ENCODE results near the gene CLIC1.
"Not testable (repeated sequence)": the region's sequence is repeated elsewhere in the genome, so short reads cannot be mapped to it uniquely, and the experiment has no call there.

The CLIC1 gene

DNA sequence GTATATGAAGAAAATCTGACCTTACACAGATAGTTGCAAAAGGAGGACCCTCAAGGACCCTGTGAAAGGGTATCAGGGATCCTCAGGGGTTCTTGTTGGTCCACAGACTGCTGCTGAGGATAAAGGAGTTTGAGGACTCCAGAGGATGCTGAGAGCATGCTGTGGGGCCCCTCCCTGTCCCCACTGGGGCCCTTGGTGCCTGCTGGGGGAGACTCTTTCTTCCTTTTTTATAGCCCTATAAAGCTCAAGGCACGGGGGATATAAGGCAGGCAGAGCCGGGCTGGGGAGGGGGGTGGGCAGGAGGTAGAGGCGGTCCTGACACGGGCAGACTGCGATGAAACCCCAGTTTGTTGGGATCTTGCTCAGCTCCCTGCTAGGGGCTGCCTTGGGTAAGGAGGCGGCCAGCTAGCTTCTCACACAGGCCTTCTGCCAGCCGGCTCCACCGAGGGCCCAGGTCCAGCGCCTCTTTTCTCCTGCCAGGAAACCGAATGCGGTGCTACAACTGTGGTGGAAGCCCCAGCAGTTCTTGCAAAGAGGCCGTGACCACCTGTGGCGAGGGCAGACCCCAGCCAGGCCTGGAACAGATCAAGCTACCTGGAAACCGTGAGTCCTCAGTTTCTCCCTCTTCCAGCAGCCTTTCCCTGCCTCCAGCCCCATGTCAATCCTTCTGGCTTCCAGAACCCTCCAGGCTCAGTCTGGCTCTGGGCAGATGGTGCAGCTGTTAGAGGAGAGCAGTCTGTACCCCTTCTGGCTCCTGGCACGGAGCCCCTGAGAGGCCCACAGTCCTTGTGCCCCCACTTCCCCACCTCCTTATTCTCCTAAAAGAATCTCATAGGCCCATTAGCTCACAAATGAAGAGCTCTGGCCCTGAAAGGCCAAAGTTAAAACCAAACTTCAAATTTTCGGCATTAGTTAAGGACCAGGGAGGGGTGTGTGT, 21.0 kb downstream of the CLIC1 start, which contains the start of gene LY6G6D:
TSS of gene LY6G6D (plus strand) at position 327 of the 937 bp plus-strand sequence. CDS start at position 335, 8 bp downstream.
- no peak for DNase-seq
- H3K9me3 Mint-ChIP-seq: no peaks in the 10 kb centered on the region
- ATAC-seq (replicated peaks): no peak
- H3K27me3 Mint-ChIP-seq: no peaks in the 10 kb centered on the region
- no peak within 1 kb of the TSS for H3K4me3 Mint-ChIP-seq
- no peaks in the 10 kb centered on the region for H3K36me3 Mint-ChIP-seq
- H3K27ac Mint-ChIP-seq: no peak within 1 kb of the TSS
- peaks cover 9 to 18% of the 10 kb centered on the region in 2 donors for H3K4me1 Mint-ChIP-seq

DNA sequence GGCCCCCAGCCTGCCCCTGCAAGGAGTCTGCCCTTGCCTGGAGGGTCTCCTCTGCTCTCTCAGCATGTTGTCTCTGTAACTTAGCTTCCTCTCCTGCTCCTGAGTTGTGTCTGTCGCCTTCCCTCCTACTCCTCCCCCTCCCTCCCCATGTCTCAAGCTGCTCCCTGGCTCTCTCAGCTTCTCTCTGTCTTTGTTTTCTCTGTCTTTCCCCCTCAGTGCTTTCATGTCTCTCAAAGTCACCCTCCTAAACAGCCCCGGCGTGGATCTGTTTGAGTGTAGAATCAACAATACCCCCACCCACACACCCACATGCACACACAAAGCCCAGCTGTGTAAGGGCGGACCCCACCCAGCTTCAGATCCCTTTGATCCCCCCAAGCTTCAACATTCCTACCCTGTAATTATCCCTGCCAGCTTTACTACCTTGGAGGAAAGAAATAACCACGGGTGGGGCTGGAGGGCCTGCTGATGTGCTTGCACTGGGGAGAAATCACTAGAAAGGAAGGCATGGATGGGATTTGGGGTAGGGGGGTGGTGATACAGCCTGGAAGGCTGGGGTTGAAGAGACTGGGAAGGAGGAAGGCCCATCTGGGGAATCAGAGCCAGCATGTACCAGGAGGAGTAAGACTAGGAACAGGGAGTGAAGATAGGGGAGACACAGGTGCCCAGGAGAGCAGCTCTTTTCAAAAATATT, 22.2 kb downstream of the CLIC1 start:
- Mint-ChIP-seq H3K4me3 (no peak overlapping the region), H3K9me3 (no peaks in the 10 kb centered on the region), H3K27ac (no peak overlapping the region), H3K4me1 (peaks cover 9 to 19% of the 10 kb centered on the region in 2 donors), H3K36me3 (no peaks in the 10 kb centered on the region), H3K27me3 (no peaks in the 10 kb centered on the region)
- ATAC-seq (replicated peaks) (no peak), DNase-seq (no peak)

DNA sequence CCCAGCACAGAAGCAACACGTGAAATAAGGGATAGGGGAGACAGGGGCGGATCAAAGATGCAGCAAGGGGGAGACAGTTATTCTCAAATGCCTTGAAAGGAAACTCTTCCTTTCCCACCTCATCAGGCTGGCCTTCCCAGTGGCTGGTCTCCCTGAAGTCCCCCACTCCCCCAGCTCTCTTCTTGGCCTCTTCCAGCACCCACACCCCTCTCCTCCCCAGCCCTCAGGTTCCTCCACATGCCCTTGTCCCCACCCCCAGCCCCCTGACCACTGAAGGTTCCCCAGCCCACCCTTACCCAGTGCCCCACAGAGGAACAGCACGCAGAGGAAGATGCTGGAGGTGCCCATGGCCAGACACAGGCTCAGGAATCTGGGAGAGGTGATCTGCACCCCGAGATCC, 22.9 kb downstream of the CLIC1 start:
- Mint-ChIP-seq H3K27me3 (no peaks in the 10 kb centered on the region), H3K27ac (no peak overlapping the region), H3K4me3 (no peak overlapping the region), H3K4me1 (peaks cover 9 to 19% of the 10 kb centered on the region in 2 donors), H3K36me3 (no peaks in the 10 kb centered on the region), H3K9me3 (no peaks in the 10 kb centered on the region)
- DNase-seq (no peak), ATAC-seq (replicated peaks) (no peak)

DNA sequence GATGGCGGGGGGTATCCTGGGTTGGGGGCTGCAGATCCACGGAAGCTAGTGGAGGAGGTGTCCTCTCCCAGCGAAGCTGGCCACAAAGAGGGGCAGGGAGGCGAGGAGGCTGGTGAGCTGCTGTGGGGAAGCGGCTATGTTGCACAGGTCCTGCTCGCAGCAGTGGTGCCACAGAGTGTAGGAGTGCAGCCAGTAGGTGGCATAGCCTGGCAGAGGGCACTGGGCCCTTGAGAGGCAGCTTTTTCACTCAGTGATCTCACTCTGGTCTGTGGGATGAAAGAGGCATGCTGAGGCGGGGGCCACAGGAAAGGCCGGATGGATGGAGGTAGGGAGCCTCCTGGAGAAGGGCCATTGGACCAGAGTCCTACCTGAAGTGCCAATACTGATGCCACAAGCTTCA, 24.0 kb downstream of the CLIC1 start:
- no peak for DNase-seq
- Mint-ChIP-seq H3K27me3 (no peaks in the 10 kb centered on the region), H3K4me3 (no peak overlapping the region), H3K9me3 (no peaks in the 10 kb centered on the region), H3K27ac (no peak overlapping the region), H3K36me3 (no peaks in the 10 kb centered on the region), H3K4me1 (peaks cover 9 to 19% of the 10 kb centered on the region in 2 donors)
- ATAC-seq (replicated peaks): peak; percentile 73 to 76

DNA sequence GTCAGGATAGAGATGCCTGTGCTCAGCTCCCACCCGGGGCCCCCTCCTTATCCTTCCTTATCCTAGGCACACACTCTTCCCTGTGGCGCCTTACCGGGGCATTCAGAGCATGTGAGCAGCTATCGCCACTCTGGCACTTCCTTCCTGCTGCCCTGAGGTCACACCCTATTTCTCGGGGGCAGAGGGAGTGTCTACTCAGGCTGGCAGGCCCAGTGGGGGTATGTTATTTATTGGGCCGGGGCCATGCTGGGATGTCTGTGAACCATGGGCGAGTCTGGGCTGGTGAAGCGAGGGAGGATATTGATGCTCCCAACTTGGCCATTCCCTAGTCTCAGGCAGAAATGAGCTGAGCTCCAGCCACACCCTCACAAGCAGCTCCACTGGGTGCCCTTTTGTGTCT, 25.1 kb downstream of the CLIC1 start:
- Mint-ChIP-seq H3K36me3 (no peaks in the 10 kb centered on the region), H3K4me1 (peaks cover 9 to 19% of the 10 kb centered on the region in 2 donors), H3K27ac (no peak overlapping the region), H3K4me3 (no peak overlapping the region), H3K27me3 (no peaks in the 10 kb centered on the region), H3K9me3 (no peaks in the 10 kb centered on the region)
- DNase-seq (no peak), ATAC-seq (replicated peaks) (no peak)

DNA sequence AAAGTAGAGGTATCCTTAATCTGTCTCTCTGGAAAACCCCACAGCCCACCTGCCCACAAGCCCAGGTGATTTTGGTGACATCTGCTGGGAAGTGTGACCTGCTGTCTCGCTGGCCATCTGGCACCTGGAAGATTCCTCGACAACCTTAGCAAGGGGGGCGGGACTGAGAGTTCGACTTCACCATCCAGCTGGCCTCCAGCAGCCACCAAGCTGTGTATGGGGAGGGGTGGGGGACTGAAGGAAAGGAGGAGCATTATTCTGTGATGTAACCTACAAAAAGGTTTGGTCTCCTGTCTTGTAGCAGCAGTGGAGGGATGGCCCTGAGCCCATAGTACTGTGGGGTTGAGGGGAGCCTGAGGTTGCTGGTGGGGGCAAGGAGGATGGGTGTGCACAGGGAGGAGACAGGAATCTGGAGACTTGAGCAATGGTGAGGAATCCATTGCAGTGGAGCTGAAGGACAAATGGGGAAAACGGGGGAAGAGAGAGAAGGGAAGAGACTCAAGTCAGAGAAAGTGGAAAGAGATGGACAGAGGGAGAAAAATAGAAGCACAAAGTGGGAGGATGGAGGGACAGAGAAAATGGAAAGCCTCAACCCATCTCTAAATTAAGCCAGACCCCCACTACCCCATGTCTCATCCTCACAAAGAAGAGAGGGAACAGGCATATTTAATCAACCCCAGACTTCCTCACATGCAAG, 25.7 kb downstream of the CLIC1 start:
- H3K36me3 Mint-ChIP-seq: no peaks in the 10 kb centered on the region

DNA sequence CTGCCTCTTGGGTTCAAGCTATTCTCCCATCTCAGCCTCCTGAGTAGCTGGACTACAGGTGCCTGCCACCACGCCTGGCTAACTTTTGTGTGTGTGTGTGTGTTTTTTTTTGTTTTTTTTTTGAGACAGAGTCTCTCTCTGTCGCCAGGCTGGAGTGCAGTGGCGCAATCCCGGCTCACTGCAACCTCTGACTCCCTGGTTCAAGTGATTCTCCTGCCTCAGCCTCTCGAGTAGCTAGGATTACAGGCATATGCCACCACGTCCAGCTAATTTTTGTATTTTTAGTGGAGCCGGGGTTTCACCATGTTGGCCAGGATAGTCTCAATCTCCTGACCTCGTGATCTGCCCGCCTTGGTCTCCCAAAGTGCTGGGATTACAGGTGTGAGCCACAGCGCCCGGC, 27.2 kb downstream of the CLIC1 start:
- H3K4me1 Mint-ChIP-seq: peaks cover 9 to 19% of the 10 kb centered on the region in 2 donors
- DNase-seq; H3K27ac Mint-ChIP-seq; H3K9me3 Mint-ChIP-seq; H3K36me3 Mint-ChIP-seq; H3K4me3 Mint-ChIP-seq; H3K27me3 Mint-ChIP-seq; ATAC-seq (replicated peaks): not testable (repeated sequence)

More for the DNA sequence above, 25.7 kb downstream of the CLIC1 start:
- no peak for ATAC-seq (replicated peaks)
- Mint-ChIP-seq H3K27ac (no peak overlapping the region), H3K4me1 (peaks cover 9 to 19% of the 10 kb centered on the region in 2 donors), H3K4me3 (no peak overlapping the region), H3K9me3 (no peaks in the 10 kb centered on the region), H3K27me3 (no peaks in the 10 kb centered on the region)
- no peak for DNase-seq

DNA sequence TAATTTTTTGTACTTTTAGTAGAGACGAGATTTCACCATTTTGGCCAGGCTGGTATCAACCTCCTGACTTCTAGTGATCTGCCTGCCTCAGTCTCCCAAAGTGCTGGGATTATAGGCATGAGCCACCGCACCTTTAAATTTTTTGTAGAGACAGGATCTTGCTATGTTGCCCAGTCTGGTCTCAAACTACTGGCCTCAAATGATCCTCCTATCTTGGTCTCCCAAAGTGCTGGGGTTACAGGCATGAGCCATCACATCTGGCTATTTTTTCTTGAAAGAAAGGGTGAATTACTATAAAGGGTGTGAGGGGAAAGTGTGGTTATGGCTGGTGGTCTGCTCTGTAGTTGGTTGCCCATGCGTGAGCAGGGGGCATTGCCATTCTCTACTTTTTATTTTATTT, 28.1 kb downstream of the CLIC1 start:
- Mint-ChIP-seq H3K36me3 (no peaks in the 10 kb centered on the region), H3K27me3 (no peaks in the 10 kb centered on the region), H3K9me3 (no peaks in the 10 kb centered on the region), H3K4me3 (no peak overlapping the region), H3K27ac (no peak overlapping the region), H3K4me1 (peaks cover 11 to 24% of the 10 kb centered on the region in 2 donors)
- DNase-seq (no peak), ATAC-seq (replicated peaks) (no peak)

DNA sequence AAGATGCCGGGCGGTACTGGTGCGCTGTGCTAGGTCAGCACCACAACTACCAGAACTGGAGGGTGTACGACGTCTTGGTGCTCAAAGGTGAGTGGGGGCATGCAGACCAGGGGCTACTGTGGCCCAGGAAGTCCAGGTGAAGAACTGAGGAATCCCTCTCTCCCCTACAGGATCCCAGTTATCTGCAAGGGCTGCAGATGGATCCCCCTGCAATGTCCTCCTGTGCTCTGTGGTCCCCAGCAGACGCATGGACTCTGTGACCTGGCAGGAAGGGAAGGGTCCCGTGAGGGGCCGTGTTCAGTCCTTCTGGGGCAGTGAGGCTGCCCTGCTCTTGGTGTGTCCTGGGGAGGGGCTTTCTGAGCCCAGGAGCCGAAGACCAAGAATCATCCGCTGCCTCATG, 28.6 kb downstream of the CLIC1 start:
- Mint-ChIP-seq H3K36me3 (peaks cover under 1% of the 10 kb centered on the region in 2 donors), H3K27me3 (no peaks in the 10 kb centered on the region), H3K4me1 (peaks cover 11 to 25% of the 10 kb centered on the region in 2 donors), H3K4me3 (no peak overlapping the region), H3K27ac (no peak overlapping the region), H3K9me3 (no peaks in the 10 kb centered on the region)
- DNase-seq (no peak), ATAC-seq (replicated peaks) (no peak)

DNA sequence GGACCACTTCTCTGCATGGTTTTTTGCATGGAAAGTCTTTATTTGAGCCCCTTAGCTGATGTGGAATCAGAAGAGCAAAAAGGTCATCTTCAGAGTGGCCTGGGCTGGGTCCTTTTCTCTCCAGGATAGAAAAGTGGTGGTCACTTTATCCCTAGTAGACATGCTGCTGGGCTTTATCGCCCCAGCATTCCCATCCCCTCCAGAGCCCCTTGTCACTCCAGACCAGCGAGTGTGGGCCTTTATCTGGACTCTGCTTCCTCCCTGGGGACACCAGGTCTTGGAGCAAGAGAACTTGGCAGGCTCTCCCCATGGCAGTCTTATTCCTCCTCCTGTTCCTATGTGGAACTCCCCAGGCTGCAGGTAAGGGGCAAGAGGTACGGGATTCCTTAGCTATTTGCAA, 29.7 kb downstream of the CLIC1 start, which contains the start of gene LY6G6F:
TSS of gene LY6G6F (plus strand) at position 268 of the 400 bp plus-strand sequence. CDS start at position 309, 41 bp downstream.
- Mint-ChIP-seq H3K27ac (peak within 1 kb of the TSS; percentile 47), H3K4me1 (peaks cover 15 to 28% of the 10 kb centered on the region in 2 donors), H3K4me3 (no peak within 1 kb of the TSS), H3K36me3 (peaks cover 4 to 7% of the 10 kb centered on the region in 2 donors), H3K9me3 (no peaks in the 10 kb centered on the region), H3K27me3 (no peaks in the 10 kb centered on the region)
- DNase-seq (no peak), ATAC-seq (replicated peaks) (no peak)

DNA sequence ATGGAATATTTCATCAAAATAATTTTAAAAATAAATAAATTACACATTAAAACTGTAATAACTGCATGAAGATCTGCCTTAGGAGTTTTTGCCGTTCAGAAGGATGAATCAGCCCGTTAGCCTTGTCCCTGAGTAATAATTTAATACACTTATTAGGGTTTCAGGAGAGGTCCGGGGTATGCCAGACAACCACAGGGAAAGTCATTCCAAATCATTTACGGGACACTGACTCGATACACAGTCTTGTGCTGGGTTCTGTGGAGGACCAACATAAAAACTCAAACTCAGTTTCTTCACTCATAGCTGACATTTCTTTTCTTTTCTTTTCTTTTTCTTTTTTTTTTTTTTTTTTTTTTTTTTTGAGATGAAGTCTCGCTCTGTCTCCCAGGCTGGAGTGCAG, 30.4 kb downstream of the CLIC1 start:
- Mint-ChIP-seq H3K4me1 (peaks cover 18 to 30% of the 10 kb centered on the region in 2 donors), H3K36me3 (peaks cover 4 to 11% of the 10 kb centered on the region in 2 donors), H3K27ac (no peak overlapping the region), H3K27me3 (no peaks in the 10 kb centered on the region), H3K9me3 (no peaks in the 10 kb centered on the region), H3K4me3 (no peak overlapping the region)
- no peak for ATAC-seq (replicated peaks)
- no peak for DNase-seq

DNA sequence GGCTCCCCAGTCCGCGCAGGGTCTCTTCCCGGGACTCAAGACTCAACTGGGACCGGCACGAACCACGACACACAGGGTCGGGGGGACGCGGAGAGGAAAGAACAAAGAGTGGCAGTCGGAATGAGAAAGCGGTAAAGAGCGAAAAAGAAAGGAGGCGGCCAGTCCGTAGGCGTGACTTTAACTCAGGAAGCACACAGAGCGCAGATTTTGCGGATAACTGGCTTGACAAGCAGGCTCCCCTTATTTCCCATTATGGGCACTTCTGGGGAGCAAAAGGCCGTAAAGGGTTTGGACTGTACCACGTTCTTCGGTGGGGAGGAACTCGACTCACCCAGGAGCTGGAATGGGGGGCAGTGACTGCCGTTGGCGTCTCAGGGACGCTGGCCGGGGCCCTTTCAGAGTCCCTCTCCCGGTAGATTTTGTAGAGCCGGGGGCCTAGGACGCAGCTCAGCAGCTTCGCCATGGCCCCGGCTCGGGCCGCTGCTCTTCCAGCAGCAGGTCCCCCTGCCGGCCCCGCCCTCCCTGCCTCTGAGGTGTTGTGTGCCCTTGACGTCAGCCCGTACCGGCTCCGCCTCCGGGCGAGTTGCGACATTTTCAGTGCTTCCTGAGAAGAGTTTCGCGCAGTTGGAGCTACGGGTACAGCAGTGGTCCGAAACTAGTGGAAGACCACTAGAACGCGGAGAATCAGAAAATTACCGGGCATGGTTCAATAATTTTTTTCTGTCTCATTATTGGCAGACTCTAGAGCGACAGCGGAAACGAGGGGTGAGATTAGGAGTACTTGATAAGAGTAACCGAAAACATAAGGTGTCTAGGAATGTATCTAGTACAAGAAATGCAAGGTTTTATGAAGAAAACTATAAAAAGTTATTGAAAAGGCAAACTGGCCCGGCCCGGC, 33.3 kb downstream of the CLIC1 start, which contains the start of gene ABHD16A:
TSS of gene ABHD16A (minus strand) at position 506 of the 898 bp plus-strand sequence. CDS start at position 463, 43 bp downstream.
- Mint-ChIP-seq H3K4me1 (peaks cover 16 to 25% of the 10 kb centered on the region in 2 donors), H3K27me3 (no peaks in the 10 kb centered on the region), H3K4me3 (peak within 1 kb of the TSS; percentile 96 to 99), H3K36me3 (peaks cover 4 to 13% of the 10 kb centered on the region in 2 donors), H3K27ac (peak within 1 kb of the TSS; percentile 98), H3K9me3 (no peaks in the 10 kb centered on the region)
- ATAC-seq (replicated peaks) (peak; percentile 97 to 98), DNase-seq (peak; percentile 97)

DNA sequence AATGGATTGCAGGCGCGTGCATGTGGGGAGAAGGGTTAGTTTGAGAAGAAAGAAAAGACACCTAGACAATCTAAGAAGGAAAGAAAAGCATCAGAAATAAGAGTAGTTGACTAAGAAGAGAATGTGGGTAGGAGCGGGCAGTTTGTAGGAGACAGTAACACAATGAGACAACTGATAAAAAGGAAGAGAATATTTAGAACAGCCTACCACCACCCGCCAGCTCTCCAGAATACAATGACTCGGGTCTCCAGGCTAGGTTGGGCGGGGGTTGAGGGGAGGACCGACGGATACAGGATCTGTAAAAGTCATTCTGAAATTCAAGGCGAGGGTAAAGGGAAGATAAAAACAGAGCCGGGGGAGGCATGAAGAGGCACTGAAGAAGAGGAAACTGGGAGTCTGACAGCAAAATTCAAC, 33.9 kb downstream of the CLIC1 start:
- Mint-ChIP-seq H3K9me3 (no peaks in the 10 kb centered on the region), H3K27me3 (no peaks in the 10 kb centered on the region), H3K27ac (peak overlapping the region; percentile 98), H3K4me1 (peaks cover 20 to 25% of the 10 kb centered on the region in 2 donors), H3K4me3 (peak overlapping the region; percentile 96 to 99), H3K36me3 (peaks cover 7 to 18% of the 10 kb centered on the region in 2 donors)
- DNase-seq: no peak
- ATAC-seq (replicated peaks): peak; percentile 17 to 29

Data from stimulated activated naive B cell treated with anti-CD40 and anti-IgM and Interleukin-4, amounts not matched to agents 10 μg/mL and 1 μg/mL and 100 μg/mL, for 72 hours (primary cell).